Activated T-helper 17 cell treated with anti-CD3 and anti-CD28 coated beads, Interleukin-2, amount 50 U/mL, for 72 hours (primary cell): ENCODE results near the gene NOP53. TPM values are rescaled to one million over a fixed set of nuclear protein-coding genes. Genes with fewer than 3 reads are reported as not detected.
"Not testable (repeated sequence)": the region's sequence is repeated elsewhere in the genome, so short reads cannot be mapped to it uniquely, and the experiment has no call there.

Experiments used
- ATAC-seq: fragments of 150-1000 bp; cut with Tn5 transposase; replicated peaks from 2 replicates; pipeline ENCODE4 v1.10.0; 2021; ENCODE audit warnings: mild to moderate bottlenecking, moderate library complexity
- H3K27ac Mint-ChIP-seq: one replicate; pipeline ENCODE4 v1.8.0; 2022; ENCODE audit warnings: mixed read lengths
- H3K27me3 Mint-ChIP-seq: one replicate; pipeline ENCODE4 v1.8.0; 2022; ENCODE audit warnings: mixed read lengths
- H3K36me3 Mint-ChIP-seq: one replicate; pipeline ENCODE4 v1.8.0; 2022; ENCODE audit warnings: low read depth, mild to moderate bottlenecking, mixed read lengths
- H3K4me1 Mint-ChIP-seq: one replicate; pipeline ENCODE4 v1.8.0; 2022; ENCODE audit warnings: mixed read lengths
- H3K4me3 Mint-ChIP-seq: one replicate; pipeline ENCODE4 v1.8.0; 2022; ENCODE audit warnings: mild to moderate bottlenecking, mixed read lengths
- H3K9me3 Mint-ChIP-seq: one replicate; pipeline ENCODE4 v1.8.0; 2022; ENCODE audit warnings: mixed read lengths
- total RNA-seq, 2 donors: library from RNA; stranded (reverse); gene quantifications; one replicate each; pipeline ENCODE4 v1.2.3, GENCODE V29; 2022

NOP53 gene
- total RNA-seq, 2 donors from 2014 or later: 274 to 467 TPM

GRCh38 chr19:47729799-47730520 lies 15.4 kb upstream of the NOP53 start:
- Mint-ChIP-seq H3K27me3 (peaks cover 29% of the 10 kb centered on the region), H3K36me3 (no peaks in the 10 kb centered on the region), H3K9me3 (no peaks in the 10 kb centered on the region), H3K27ac (peak overlapping the region; percentile 54), H3K4me1 (peaks cover 10% of the 10 kb centered on the region), H3K4me3 (peak overlapping the region; percentile 68)
- peak; percentile 96 for ATAC-seq

DNA sequence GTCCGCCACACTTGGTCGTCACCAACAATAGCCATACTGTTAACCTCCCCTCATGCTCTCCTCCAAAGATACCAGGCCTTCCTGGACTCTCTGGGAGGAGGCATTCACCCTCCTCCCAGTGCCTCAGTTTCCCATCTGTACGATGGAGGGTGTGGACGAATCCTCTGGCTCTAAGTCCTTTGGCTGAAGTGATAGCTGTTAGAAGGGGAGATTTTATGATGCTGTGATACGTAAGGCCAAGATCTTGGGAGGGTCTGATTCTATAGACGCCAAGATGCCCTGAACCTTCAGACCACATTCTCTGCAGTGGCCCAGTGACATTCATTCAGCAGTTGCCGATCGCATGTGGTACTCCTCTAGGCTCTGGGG lies 14.8 kb upstream of the NOP53 start:
- ATAC-seq: no peak
- Mint-ChIP-seq H3K27ac (peak overlapping the region; percentile 54), H3K4me3 (peak overlapping the region; percentile 68), H3K27me3 (peaks cover 29% of the 10 kb centered on the region), H3K4me1 (peaks cover 10% of the 10 kb centered on the region), H3K36me3 (no peaks in the 10 kb centered on the region), H3K9me3 (no peaks in the 10 kb centered on the region)

GRCh38 chr19:47730910-47731309 lies 14.4 kb upstream of the NOP53 start:
- ATAC-seq: no peak
- H3K9me3 Mint-ChIP-seq: no peaks in the 10 kb centered on the region
- H3K36me3 Mint-ChIP-seq: no peaks in the 10 kb centered on the region
- H3K27me3 Mint-ChIP-seq: peaks cover 29% of the 10 kb centered on the region
- H3K4me3 Mint-ChIP-seq: peak overlapping the region; percentile 68
- H3K4me1 Mint-ChIP-seq: peaks cover 10% of the 10 kb centered on the region
- no peak overlapping the region for H3K27ac Mint-ChIP-seq

- H3K36me3 Mint-ChIP-seq: no peaks in the 10 kb centered on the region
- H3K9me3 Mint-ChIP-seq: no peaks in the 10 kb centered on the region
- no peaks in the 10 kb centered on the region for H3K4me1 Mint-ChIP-seq
- H3K27ac Mint-ChIP-seq: no peak overlapping the region
- peaks cover 13% of the 10 kb centered on the region for H3K27me3 Mint-ChIP-seq
- H3K4me3 Mint-ChIP-seq: no peak overlapping the region
- no peak for ATAC-seq
Observed at GRCh38 chr19:47735131-47735530, 10.2 kb upstream of the NOP53 start.

- peak overlapping the region; percentile 37 for H3K27ac Mint-ChIP-seq
- H3K36me3 Mint-ChIP-seq: peaks cover 7% of the 10 kb centered on the region
- no peaks in the 10 kb centered on the region for H3K27me3 Mint-ChIP-seq
- no peaks in the 10 kb centered on the region for H3K9me3 Mint-ChIP-seq
- H3K4me1 Mint-ChIP-seq: peaks cover 13% of the 10 kb centered on the region
- no peak for ATAC-seq
- no peak overlapping the region for H3K4me3 Mint-ChIP-seq
Observed at GRCh38 chr19:47740866-47741519, 4.4 kb upstream of the NOP53 start.

- Mint-ChIP-seq H3K27me3 (no peaks in the 10 kb centered on the region), H3K36me3 (peaks cover 13% of the 10 kb centered on the region), H3K9me3 (no peaks in the 10 kb centered on the region), H3K4me3 (peak overlapping the region; percentile 100), H3K27ac (peak overlapping the region; percentile 37), H3K4me1 (peaks cover 13% of the 10 kb centered on the region)
- ATAC-seq: no peak
Observed at GRCh38 chr19:47741544-47742140, 3.7 kb upstream of the NOP53 start.

DNA sequence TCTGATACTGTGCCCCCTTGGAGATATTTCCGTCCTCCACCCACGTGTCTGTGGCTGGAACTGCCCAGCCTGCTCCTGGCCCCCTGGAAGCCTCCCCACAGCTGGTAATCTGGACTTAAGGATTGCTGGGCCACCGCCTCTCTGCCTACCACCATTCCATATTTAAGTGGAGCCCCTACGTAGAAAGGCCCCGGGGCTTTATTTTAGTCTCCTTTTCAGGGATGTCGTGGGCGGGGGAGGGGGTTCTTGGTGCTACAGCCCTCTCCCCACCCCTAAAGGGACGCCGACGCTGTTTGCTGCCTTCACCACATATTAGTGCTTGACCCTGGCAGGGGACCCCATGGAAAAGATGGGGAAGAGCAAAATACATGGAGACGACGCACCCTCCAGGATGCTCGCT lies 2.7 kb upstream of the NOP53 start:
- peaks cover 22% of the 10 kb centered on the region for H3K36me3 Mint-ChIP-seq
- no peaks in the 10 kb centered on the region for H3K9me3 Mint-ChIP-seq
- peak overlapping the region; percentile 100 for H3K4me3 Mint-ChIP-seq
- H3K27ac Mint-ChIP-seq: peak overlapping the region; percentile 37
- no peak for ATAC-seq
- H3K27me3 Mint-ChIP-seq: no peaks in the 10 kb centered on the region
- peaks cover 13% of the 10 kb centered on the region for H3K4me1 Mint-ChIP-seq

DNA sequence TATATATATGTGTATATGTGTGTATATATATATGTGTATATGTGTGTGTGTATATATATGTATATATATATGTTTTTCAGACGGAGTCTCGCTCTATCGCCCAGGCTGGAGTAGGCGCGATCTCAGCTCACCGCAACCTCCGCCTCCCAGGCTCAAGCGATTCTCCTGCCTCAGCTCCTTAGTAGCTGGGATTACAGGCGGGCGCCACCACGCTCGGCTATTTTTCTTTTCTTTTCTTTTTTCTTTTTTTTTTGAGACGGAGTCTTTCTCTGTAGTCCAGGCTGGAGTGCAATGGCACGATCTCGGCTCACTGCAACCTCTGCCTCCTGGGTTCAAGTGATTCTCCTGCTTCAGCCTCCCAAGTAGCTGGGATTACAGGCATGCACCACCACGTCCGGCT lies 783 bp downstream of the NOP53 start:
- peak overlapping the region; percentile 100 for H3K27ac Mint-ChIP-seq
- H3K27me3 Mint-ChIP-seq, H3K9me3 Mint-ChIP-seq, ATAC-seq: not testable (repeated sequence)
- peaks cover 26% of the 10 kb centered on the region for H3K4me1 Mint-ChIP-seq
- H3K36me3 Mint-ChIP-seq: peaks cover 57% of the 10 kb centered on the region
- peak overlapping the region; percentile 100 for H3K4me3 Mint-ChIP-seq

DNA sequence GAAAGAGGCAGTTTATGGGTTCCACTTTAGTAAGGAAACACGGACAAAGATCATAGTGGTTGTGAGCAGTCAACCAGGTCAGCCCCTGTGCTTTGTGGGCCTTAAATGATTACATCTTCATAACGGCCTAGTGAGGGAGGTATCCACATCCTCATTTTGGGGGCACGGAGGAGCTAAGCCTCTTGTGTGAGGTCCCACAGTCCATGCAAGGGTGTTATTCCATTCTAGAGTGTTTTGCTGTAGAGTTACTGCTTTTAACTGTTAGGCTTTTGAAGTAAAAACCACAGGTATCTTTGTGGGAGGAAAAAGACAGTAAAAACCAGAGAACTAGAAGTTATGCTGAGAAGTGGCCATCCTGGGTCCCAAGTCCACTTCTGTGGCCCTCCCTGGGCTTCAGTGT lies 4.0 kb downstream of the NOP53 start:
- no peak for ATAC-seq

GRCh38 chr19:47750752-47751151 lies 5.4 kb downstream of the NOP53 start:
- Mint-ChIP-seq H3K4me3 (no peak overlapping the region), H3K4me1 (peaks cover 12% of the 10 kb centered on the region), H3K27ac (no peak overlapping the region), H3K27me3 (no peaks in the 10 kb centered on the region), H3K9me3 (no peaks in the 10 kb centered on the region), H3K36me3 (peaks cover 82% of the 10 kb centered on the region)
- no peak for ATAC-seq

More for the DNA sequence above, 4.0 kb downstream of the NOP53 start:
- Mint-ChIP-seq H3K9me3 (no peaks in the 10 kb centered on the region), H3K27ac (peak overlapping the region; percentile 91), H3K36me3 (peaks cover 89% of the 10 kb centered on the region), H3K4me1 (peaks cover 16% of the 10 kb centered on the region), H3K27me3 (no peaks in the 10 kb centered on the region), H3K4me3 (peak overlapping the region; percentile 64)

- H3K9me3 Mint-ChIP-seq: no peaks in the 10 kb centered on the region
- ATAC-seq: no peak
- no peaks in the 10 kb centered on the region for H3K27me3 Mint-ChIP-seq
- H3K27ac Mint-ChIP-seq: no peak overlapping the region
- H3K4me1 Mint-ChIP-seq: peaks cover 12% of the 10 kb centered on the region
- H3K36me3 Mint-ChIP-seq: peaks cover 84% of the 10 kb centered on the region
- no peak overlapping the region for H3K4me3 Mint-ChIP-seq
Observed at GRCh38 chr19:47752440-47753211, 7.3 kb downstream of the NOP53 start.

DNA sequence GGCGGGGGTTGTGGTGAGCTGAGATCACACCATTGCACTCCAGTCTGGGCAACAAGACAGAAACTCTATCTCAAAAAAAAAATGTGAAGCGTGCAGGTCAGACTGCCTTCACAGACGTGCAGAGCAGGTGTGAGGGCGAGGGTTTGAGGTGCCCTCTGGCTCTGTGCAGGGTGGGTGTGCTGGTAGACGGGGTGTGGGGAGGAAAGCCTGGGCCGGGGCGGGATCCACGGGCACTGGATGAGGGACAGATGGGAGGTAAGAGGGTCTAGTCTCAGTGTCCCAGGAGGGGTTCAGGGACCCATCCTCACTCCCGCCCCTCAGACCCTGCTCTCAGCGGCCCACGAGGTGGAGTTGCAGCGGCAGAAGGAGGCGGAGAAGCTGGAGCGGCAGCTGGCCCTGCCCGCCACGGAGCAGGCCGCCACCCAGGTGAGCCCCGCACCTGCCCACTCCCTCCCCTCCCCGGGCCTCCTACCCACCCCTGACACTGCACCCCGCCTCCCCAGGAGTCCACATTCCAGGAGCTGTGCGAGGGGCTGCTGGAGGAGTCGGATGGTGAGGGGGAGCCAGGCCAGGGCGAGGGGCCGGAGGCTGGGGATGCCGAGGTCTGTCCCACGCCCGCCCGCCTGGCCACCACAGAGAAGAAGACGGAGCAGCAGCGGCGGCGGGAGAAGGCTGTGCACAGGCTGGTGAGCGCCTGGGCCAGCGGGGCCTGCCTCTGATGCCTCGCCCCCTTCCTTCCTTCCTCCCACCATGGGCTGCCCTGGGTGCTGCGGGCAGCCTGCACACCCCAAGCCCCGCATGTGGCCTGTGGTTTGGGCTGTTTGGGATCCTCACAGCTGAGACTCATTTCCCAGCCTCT lies 9.1 kb downstream of the NOP53 start:
- Mint-ChIP-seq H3K27me3 (no peaks in the 10 kb centered on the region), H3K36me3 (peaks cover 84% of the 10 kb centered on the region), H3K4me3 (no peak overlapping the region), H3K4me1 (no peaks in the 10 kb centered on the region), H3K27ac (peak overlapping the region; percentile 30), H3K9me3 (no peaks in the 10 kb centered on the region)
- no peak for ATAC-seq

DNA sequence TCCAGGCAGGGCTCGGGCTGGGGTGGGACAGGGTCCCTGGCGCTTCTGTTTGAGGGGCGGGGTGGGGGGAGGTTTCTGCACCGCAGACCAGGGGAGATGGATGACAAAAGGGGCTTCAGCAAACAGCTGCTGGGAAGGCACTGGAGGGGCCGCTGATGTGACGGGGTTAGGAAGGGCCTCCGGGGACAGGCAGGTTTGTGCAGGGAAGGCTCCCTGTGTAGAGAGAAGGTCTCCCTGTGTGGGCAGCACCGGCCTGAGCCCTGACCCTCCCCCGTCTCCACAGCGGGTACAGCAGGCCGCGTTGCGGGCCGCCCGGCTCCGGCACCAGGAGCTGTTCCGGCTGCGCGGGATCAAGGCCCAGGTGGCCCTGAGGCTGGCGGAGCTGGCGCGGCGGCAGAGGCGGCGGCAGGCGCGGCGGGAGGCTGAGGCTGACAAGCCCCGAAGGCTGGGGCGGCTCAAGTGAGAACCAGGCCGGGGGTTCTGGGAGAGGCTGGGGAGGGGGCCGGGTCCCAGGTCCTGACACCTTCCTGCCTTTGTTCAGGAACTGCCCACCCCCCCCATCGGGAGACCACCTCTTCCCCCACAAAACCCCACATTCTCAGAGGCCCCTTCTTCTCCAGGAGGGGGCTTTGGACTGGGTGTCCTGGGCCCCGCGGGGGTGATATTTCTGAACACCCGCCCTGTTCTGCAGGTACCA lies 9.9 kb downstream of the NOP53 start:
- no peaks in the 10 kb centered on the region for H3K27me3 Mint-ChIP-seq
- no peaks in the 10 kb centered on the region for H3K9me3 Mint-ChIP-seq
- H3K27ac Mint-ChIP-seq: no peak overlapping the region
- no peak overlapping the region for H3K4me3 Mint-ChIP-seq
- no peak for ATAC-seq
- no peaks in the 10 kb centered on the region for H3K4me1 Mint-ChIP-seq
- H3K36me3 Mint-ChIP-seq: peaks cover 77% of the 10 kb centered on the region
